ENCODE results near the gene TMEM63B.

Gene TMEM63B

GRCh38 chr6:44172731-44173500, 45.6 kb downstream of the TMEM63B start:
- no peaks in the 10 kb centered on the region for H3K9me2 ChIP-seq (replicated peaks; ENCODE audit: low read depth, low read length)
- H3K4me3 ChIP-seq (ENCODE audit: low read length, poor library complexity, severe bottlenecking): no peak overlapping the region
- TF ChIP-seq EZH2phosphoT487 (IDR thresholded peaks at IDR 0.05; ENCODE audit: borderline replicate concordance): no peak
- peak; percentile 94 for TF ChIP-seq CTCF (conservative IDR thresholded peaks at IDR 0.05; ENCODE audit: low read length)
- no peaks in the 10 kb centered on the region for H4K20me1 ChIP-seq (ENCODE audit: insufficient read depth, low read length, poor library complexity, severe bottlenecking)
- no peak overlapping the region; the same call in 1 of the 2 replicates for H2AFZ ChIP-seq (ENCODE audit: low read length)
- H3K36me3 ChIP-seq (ENCODE audit: insufficient read depth, low read length): no peaks in the 10 kb centered on the region
- H3K9ac ChIP-seq (ENCODE audit: low read depth, low read length, poor library complexity, severe bottlenecking): no peak overlapping the region
- H3K4me2 ChIP-seq (ENCODE audit: low read depth, low read length, poor library complexity, severe bottlenecking): no peak overlapping the region
- no peaks in the 10 kb centered on the region for H3F3A ChIP-seq (ENCODE audit: low read depth)
- H3K27me3 ChIP-seq (ENCODE audit: insufficient read depth, low read length, poor library complexity, severe bottlenecking): no peaks in the 10 kb centered on the region
- no peaks in the 10 kb centered on the region for H3K79me2 ChIP-seq (ENCODE audit: insufficient read depth, low read length)
- no peaks in the 10 kb centered on the region for H3K9me3 ChIP-seq (ENCODE audit: insufficient read depth, low read depth, low read length)
- H3K4me1 ChIP-seq (ENCODE audit: insufficient read depth, low read length, poor library complexity, severe bottlenecking): peaks cover 13% of the 10 kb centered on the region

GRCh38 chr6:44176130-44176761, 48.9 kb downstream of the TMEM63B start:
- Histone ChIP-seq H3K36me3 (ENCODE audit: insufficient read depth, low read length) (no peaks in the 10 kb centered on the region), H3K9me2 (replicated peaks; ENCODE audit: low read depth, low read length) (no peaks in the 10 kb centered on the region), H3K9me3 (ENCODE audit: insufficient read depth, low read depth, low read length) (no peaks in the 10 kb centered on the region), H3K4me3 (ENCODE audit: low read length, poor library complexity, severe bottlenecking) (peak overlapping the region; percentile 66), H3F3A (ENCODE audit: low read depth) (no peaks in the 10 kb centered on the region), H3K4me1 (ENCODE audit: insufficient read depth, low read length, poor library complexity, severe bottlenecking) (peaks cover 13% of the 10 kb centered on the region), H3K79me2 (ENCODE audit: insufficient read depth, low read length) (no peaks in the 10 kb centered on the region), H3K4me2 (ENCODE audit: low read depth, low read length, poor library complexity, severe bottlenecking) (peak overlapping the region; percentile 73), H2AFZ (ENCODE audit: low read length) (peak overlapping the region; percentile 63; the same call in 1 of the 2 replicates), H4K20me1 (ENCODE audit: insufficient read depth, low read length, poor library complexity, severe bottlenecking) (no peaks in the 10 kb centered on the region), H3K9ac (ENCODE audit: low read depth, low read length, poor library complexity, severe bottlenecking) (peak overlapping the region; percentile 27), H3K27me3 (ENCODE audit: insufficient read depth, low read length, poor library complexity, severe bottlenecking) (no peaks in the 10 kb centered on the region)
- TF ChIP-seq EZH2phosphoT487 (IDR thresholded peaks at IDR 0.05; ENCODE audit: borderline replicate concordance) (no peak), CTCF (conservative IDR thresholded peaks at IDR 0.05; ENCODE audit: low read length) (no peak)

GRCh38 chr6:44176762-44177509, 49.6 kb downstream of the TMEM63B start:
- Histone ChIP-seq H3K4me1 (ENCODE audit: insufficient read depth, low read length, poor library complexity, severe bottlenecking) (peaks cover 13% of the 10 kb centered on the region), H4K20me1 (ENCODE audit: insufficient read depth, low read length, poor library complexity, severe bottlenecking) (no peaks in the 10 kb centered on the region), H3K36me3 (ENCODE audit: insufficient read depth, low read length) (no peaks in the 10 kb centered on the region), H3K4me2 (ENCODE audit: low read depth, low read length, poor library complexity, severe bottlenecking) (peak overlapping the region; percentile 73), H3K4me3 (ENCODE audit: low read length, poor library complexity, severe bottlenecking) (peak overlapping the region; percentile 66), H3K9ac (ENCODE audit: low read depth, low read length, poor library complexity, severe bottlenecking) (peak overlapping the region; percentile 27), H3K9me2 (replicated peaks; ENCODE audit: low read depth, low read length) (no peaks in the 10 kb centered on the region), H3K79me2 (ENCODE audit: insufficient read depth, low read length) (no peaks in the 10 kb centered on the region), H3F3A (ENCODE audit: low read depth) (no peaks in the 10 kb centered on the region), H3K27me3 (ENCODE audit: insufficient read depth, low read length, poor library complexity, severe bottlenecking) (no peaks in the 10 kb centered on the region), H3K9me3 (ENCODE audit: insufficient read depth, low read depth, low read length) (no peaks in the 10 kb centered on the region), H2AFZ (ENCODE audit: low read length) (peak overlapping the region; percentile 63)
- TF ChIP-seq EZH2phosphoT487 (IDR thresholded peaks at IDR 0.05; ENCODE audit: borderline replicate concordance) (no peak), CTCF (conservative IDR thresholded peaks at IDR 0.05; ENCODE audit: low read length) (no peak)

Data from Loucy (cell line).